SK-N-SH treated with all-trans-retinoic acid at 6 μM for 48 hours (cell line): ENCODE data around the gene SLC22A1.

Experiments
- ATAC-seq: fragments of 200-7000 bp; cut with Tn5 transposase; 3 replicates; pipeline ENCODE4 v1.9.1; 2020; ENCODE audit warnings: mild to moderate bottlenecking, moderate library complexity
- ARNTL ChIP-seq: fragments of 450-650 bp; formaldehyde crosslinking; IDR thresholded peaks from 2 replicates; pipeline ENCODE4 v1.5.0; 2020; ENCODE audit warnings: low read depth, mild to moderate bottlenecking, moderate library complexity, borderline replicate concordance
- CSDC2 ChIP-seq: fragments of 250-450 bp; sonication (Bioruptor Pico); IDR thresholded peaks from 2 replicates; pipeline ENCODE4 v1.5.0; 2020; ENCODE audit warnings: mild to moderate bottlenecking, moderate library complexity
- GLIS3 ChIP-seq: fragments of 250-450 bp; sonication (Bioruptor Pico); IDR thresholded peaks from 2 replicates; pipeline ENCODE4 v1.5.0; 2020; ENCODE audit warnings: mild to moderate bottlenecking, moderate library complexity
- ISL1 ChIP-seq: fragments of 250-450 bp; sonication (Bioruptor Pico); IDR thresholded peaks from 2 replicates; pipeline ENCODE4 v2.1.2; 2022; ENCODE audit warnings: mild to moderate bottlenecking, moderate library complexity
- OSR1 ChIP-seq: fragments of 250-450 bp; sonication (Bioruptor Pico); IDR thresholded peaks from 2 replicates; pipeline ENCODE4 v1.8.0; 2022; ENCODE audit warnings: moderate library complexity, mild to moderate bottlenecking, inconsistent platforms
- PPARA ChIP-seq: fragments of 250-450 bp; sonication (Bioruptor Pico); IDR thresholded peaks from 2 replicates; pipeline ENCODE4 v1.5.0; 2020; ENCODE audit warnings: mild to moderate bottlenecking, borderline replicate concordance
- RARB ChIP-seq: fragments of 250-450 bp; sonication (Bioruptor Pico); IDR thresholded peaks from 2 replicates; pipeline ENCODE4 v1.8.0; 2021; ENCODE audit warnings: mild to moderate bottlenecking, moderate library complexity
- SNAI2 ChIP-seq: fragments of 250-450 bp; sonication (Bioruptor Pico); IDR thresholded peaks from 2 replicates; pipeline ENCODE4 v1.5.0; 2020; ENCODE audit warnings: mild to moderate bottlenecking, moderate library complexity
- TCF4 ChIP-seq: fragments of 250-450 bp; sonication (Bioruptor Pico); IDR thresholded peaks from 2 replicates; pipeline ENCODE4 v1.8.0; 2021; ENCODE audit warnings: mild to moderate bottlenecking, moderate library complexity, borderline replicate concordance
- ZC3H10 ChIP-seq: fragments of 250-450 bp; sonication (Bioruptor Pico); IDR thresholded peaks from 2 replicates; pipeline ENCODE4 v1.5.1; 2021; ENCODE audit warnings: mild to moderate bottlenecking, moderate library complexity
- ZFP3 ChIP-seq: fragments of 250-450 bp; sonication (Bioruptor Pico); IDR thresholded peaks from 2 replicates; pipeline ENCODE4 v1.5.0; 2020; ENCODE audit warnings: mild to moderate bottlenecking, moderate library complexity
- ZFP30 ChIP-seq: fragments of 450-650 bp; formaldehyde crosslinking; IDR thresholded peaks from 2 replicates; pipeline ENCODE4 v1.5.0; 2022; ENCODE audit warnings: mild to moderate bottlenecking, moderate library complexity
- ZNF565 ChIP-seq: fragments of 450-650 bp; formaldehyde crosslinking; conservative IDR thresholded peaks from 2 replicates; pipeline ENCODE4 v1.5.0; 2020; ENCODE audit warnings: low read depth, mild to moderate bottlenecking, moderate library complexity
- ZNF70 ChIP-seq: fragments of 450-650 bp; formaldehyde crosslinking; IDR thresholded peaks from 2 replicates; pipeline ENCODE4 v1.5.0; 2020; ENCODE audit warnings: mild to moderate bottlenecking, moderate library complexity
- ZNF8 ChIP-seq: fragments of 450-650 bp; formaldehyde crosslinking; IDR thresholded peaks from 2 replicates; pipeline ENCODE4 v1.5.0; 2020; ENCODE audit warnings: mild to moderate bottlenecking, moderate library complexity
- TF ChIP-seq, protein P1 (sequence below): fragments of 250-450 bp; sonication (Bioruptor Pico); IDR thresholded peaks from 2 replicates; pipeline ENCODE4 v1.8.0; 2021; ENCODE audit warnings: low read depth, mild to moderate bottlenecking, moderate library complexity, borderline replicate concordance
- TF ChIP-seq, protein P2 (sequence below): fragments of 250-450 bp; sonication (Bioruptor Pico); IDR thresholded peaks from 2 replicates; pipeline ENCODE4 v1.5.1; 2020; ENCODE audit warnings: low read depth, mild to moderate bottlenecking, moderate library complexity
- TF ChIP-seq, protein P3 (sequence below): fragments of 250-450 bp; sonication (Bioruptor Pico); IDR thresholded peaks from 2 replicates; pipeline ENCODE4 v1.8.0; 2020; ENCODE audit warnings: mild to moderate bottlenecking, moderate library complexity, borderline replicate concordance
- TF ChIP-seq, protein P4 (sequence below): fragments of 250-450 bp; sonication (Bioruptor Pico); IDR thresholded peaks from 2 replicates; pipeline ENCODE4 v1.5.1; 2021; ENCODE audit warnings: mild to moderate bottlenecking, moderate library complexity
- TF ChIP-seq, protein P5 (sequence below): fragments of 250-450 bp; sonication (Bioruptor Pico); IDR thresholded peaks from 2 replicates; pipeline ENCODE4 v1.5.0; 2020; ENCODE audit warnings: mild to moderate bottlenecking, moderate library complexity

SLC22A1 gene

DNA sequence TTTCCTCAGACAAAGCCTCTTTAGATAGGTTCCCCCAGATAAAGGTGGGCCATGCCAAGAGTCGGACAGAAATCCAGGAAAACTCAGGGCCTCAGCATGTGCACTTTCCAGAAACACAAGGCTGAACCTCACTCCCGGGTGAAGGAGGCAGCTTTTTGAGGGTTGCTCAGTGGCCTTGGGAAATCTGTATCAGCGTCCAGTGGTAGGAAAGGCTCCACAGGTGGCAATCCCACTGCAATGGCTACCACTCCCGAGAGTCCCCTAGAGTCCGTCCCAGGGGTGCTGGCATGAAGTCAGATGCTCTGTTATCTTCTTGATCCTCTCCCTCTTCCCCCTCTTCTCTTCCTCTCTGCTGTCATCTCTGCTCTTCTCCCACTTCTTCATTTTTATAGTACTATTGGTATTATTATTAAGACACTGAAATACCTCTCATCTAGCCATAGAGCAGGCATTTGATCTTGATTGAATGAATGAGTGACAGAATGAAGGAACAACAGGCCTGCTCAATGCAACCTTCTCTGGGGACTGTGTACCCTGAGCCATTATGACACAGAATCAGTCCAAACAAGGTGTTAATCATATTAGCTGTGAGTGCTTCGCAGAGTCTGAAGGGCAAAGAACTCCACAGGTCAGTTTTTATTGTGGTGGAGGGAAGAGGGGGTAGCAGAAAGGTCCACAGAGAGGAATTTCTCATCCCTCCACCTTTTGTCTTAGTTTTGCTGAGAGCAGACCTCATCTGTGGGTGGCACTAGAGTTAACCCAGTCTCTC lies 13.3 kb downstream of the SLC22A1 start:
- ATAC-seq = no peak
- TF ChIP-seq TCF4 (CRISPR knock-in tag) = no peak
- TF ChIP-seq CSDC2 (CRISPR knock-in tag) = no peak
- no peak for TF ChIP-seq SNAI2 (CRISPR knock-in tag)
- TF ChIP-seq, protein P1, sequence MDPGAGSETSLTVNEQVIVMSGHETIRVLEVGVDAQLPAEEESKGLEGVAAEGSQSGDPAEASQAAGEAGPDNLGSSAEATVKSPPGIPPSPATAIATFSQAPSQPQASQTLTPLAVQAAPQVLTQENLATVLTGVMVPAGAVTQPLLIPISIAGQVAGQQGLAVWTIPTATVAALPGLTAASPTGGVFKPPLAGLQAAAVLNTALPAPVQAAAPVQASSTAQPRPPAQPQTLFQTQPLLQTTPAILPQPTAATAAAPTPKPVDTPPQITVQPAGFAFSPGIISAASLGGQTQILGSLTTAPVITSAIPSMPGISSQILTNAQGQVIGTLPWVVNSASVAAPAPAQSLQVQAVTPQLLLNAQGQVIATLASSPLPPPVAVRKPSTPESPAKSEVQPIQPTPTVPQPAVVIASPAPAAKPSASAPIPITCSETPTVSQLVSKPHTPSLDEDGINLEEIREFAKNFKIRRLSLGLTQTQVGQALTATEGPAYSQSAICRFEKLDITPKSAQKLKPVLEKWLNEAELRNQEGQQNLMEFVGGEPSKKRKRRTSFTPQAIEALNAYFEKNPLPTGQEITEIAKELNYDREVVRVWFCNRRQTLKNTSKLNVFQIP = no peak
- TF ChIP-seq PPARA = no peak
- no peak for TF ChIP-seq ZNF8
- no peak for TF ChIP-seq ZNF565 (CRISPR knock-in tag)
- no peak for TF ChIP-seq GLIS3 (CRISPR knock-in tag)
- no peak for TF ChIP-seq ARNTL (CRISPR knock-in tag)
- no peak for TF ChIP-seq ZNF70 (CRISPR knock-in tag)

GRCh38 chr6:160135907-160136655 lies 14.5 kb downstream of the SLC22A1 start:
- TF ChIP-seq, protein P2, sequence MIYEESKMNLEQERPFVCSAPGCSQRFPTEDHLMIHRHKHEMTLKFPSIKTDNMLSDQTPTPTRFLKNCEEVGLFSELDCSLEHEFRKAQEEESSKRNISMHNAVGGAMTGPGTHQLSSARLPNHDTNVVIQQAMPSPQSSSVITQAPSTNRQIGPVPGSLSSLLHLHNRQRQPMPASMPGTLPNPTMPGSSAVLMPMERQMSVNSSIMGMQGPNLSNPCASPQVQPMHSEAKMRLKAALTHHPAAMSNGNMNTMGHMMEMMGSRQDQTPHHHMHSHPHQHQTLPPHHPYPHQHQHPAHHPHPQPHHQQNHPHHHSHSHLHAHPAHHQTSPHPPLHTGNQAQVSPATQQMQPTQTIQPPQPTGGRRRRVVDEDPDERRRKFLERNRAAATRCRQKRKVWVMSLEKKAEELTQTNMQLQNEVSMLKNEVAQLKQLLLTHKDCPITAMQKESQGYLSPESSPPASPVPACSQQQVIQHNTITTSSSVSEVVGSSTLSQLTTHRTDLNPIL = no peak
- TF ChIP-seq TCF4 (CRISPR knock-in tag) (no peak), ZNF565 (CRISPR knock-in tag) (no peak), CSDC2 (CRISPR knock-in tag) (no peak), ZFP30 (CRISPR knock-in tag) (no peak), RARB (CRISPR knock-in tag) (no peak), ZC3H10 (no peak), ISL1 (CRISPR knock-in tag) (no peak), ZFP3 (CRISPR knock-in tag) (no peak), OSR1 (CRISPR knock-in tag) (no peak), GLIS3 (CRISPR knock-in tag) (no peak)
- TF ChIP-seq, protein P3, sequence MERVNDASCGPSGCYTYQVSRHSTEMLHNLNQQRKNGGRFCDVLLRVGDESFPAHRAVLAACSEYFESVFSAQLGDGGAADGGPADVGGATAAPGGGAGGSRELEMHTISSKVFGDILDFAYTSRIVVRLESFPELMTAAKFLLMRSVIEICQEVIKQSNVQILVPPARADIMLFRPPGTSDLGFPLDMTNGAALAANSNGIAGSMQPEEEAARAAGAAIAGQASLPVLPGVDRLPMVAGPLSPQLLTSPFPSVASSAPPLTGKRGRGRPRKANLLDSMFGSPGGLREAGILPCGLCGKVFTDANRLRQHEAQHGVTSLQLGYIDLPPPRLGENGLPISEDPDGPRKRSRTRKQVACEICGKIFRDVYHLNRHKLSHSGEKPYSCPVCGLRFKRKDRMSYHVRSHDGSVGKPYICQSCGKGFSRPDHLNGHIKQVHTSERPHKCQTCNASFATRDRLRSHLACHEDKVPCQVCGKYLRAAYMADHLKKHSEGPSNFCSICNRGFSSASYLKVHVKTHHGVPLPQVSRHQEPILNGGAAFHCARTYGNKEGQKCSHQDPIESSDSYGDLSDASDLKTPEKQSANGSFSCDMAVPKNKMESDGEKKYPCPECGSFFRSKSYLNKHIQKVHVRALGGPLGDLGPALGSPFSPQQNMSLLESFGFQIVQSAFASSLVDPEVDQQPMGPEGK (CRISPR knock-in tag) = no peak
- TF ChIP-seq, protein P4, sequence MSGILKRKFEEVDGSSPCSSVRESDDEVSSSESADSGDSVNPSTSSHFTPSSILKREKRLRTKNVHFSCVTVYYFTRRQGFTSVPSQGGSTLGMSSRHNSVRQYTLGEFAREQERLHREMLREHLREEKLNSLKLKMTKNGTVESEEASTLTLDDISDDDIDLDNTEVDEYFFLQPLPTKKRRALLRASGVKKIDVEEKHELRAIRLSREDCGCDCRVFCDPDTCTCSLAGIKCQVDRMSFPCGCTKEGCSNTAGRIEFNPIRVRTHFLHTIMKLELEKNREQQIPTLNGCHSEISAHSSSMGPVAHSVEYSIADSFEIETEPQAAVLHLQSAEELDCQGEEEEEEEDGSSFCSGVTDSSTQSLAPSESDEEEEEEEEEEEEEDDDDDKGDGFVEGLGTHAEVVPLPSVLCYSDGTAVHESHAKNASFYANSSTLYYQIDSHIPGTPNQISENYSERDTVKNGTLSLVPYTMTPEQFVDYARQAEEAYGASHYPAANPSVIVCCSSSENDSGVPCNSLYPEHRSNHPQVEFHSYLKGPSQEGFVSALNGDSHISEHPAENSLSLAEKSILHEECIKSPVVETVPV (CRISPR knock-in tag) = no peak
- TF ChIP-seq, protein P5, sequence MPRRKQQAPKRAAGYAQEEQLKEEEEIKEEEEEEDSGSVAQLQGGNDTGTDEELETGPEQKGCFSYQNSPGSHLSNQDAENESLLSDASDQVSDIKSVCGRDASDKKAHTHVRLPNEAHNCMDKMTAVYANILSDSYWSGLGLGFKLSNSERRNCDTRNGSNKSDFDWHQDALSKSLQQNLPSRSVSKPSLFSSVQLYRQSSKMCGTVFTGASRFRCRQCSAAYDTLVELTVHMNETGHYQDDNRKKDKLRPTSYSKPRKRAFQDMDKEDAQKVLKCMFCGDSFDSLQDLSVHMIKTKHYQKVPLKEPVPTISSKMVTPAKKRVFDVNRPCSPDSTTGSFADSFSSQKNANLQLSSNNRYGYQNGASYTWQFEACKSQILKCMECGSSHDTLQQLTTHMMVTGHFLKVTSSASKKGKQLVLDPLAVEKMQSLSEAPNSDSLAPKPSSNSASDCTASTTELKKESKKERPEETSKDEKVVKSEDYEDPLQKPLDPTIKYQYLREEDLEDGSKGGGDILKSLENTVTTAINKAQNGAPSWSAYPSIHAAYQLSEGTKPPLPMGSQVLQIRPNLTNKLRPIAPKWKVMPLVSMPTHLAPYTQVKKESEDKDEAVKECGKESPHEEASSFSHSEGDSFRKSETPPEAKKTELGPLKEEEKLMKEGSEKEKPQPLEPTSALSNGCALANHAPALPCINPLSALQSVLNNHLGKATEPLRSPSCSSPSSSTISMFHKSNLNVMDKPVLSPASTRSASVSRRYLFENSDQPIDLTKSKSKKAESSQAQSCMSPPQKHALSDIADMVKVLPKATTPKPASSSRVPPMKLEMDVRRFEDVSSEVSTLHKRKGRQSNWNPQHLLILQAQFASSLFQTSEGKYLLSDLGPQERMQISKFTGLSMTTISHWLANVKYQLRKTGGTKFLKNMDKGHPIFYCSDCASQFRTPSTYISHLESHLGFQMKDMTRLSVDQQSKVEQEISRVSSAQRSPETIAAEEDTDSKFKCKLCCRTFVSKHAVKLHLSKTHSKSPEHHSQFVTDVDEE = no peak
- ATAC-seq = no peak
